Measurements from ENCODE around the gene DIPK1C. TPM values are rescaled to one million over a fixed set of nuclear protein-coding genes. Genes with fewer than 3 reads are reported as not detected.

The DIPK1C gene
- polyA plus RNA-seq, 2 of the 4 experiments (the other 2 are of a cell fraction) = not detected

DNA sequence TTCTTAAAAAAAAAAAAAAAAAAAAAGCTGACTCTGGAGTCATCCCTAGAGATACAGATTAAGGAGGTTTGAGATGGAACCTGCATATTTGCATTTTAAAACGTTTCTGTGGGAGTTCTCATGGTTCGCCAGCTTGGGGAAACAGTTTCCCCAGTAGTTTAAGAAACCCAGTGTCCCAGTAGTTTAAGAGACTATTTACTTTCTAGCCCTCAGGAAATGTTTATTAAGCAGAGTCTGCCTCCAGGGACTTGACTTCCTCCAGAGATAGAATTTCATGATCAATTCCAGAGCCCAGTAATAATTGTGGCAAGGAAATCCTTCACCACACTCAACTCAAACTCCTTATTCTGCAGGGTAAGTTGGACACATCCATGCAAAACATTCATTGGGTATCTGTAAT lies 39.1 kb downstream of the DIPK1C start (continued):
- TF ChIP-seq, protein P1, sequence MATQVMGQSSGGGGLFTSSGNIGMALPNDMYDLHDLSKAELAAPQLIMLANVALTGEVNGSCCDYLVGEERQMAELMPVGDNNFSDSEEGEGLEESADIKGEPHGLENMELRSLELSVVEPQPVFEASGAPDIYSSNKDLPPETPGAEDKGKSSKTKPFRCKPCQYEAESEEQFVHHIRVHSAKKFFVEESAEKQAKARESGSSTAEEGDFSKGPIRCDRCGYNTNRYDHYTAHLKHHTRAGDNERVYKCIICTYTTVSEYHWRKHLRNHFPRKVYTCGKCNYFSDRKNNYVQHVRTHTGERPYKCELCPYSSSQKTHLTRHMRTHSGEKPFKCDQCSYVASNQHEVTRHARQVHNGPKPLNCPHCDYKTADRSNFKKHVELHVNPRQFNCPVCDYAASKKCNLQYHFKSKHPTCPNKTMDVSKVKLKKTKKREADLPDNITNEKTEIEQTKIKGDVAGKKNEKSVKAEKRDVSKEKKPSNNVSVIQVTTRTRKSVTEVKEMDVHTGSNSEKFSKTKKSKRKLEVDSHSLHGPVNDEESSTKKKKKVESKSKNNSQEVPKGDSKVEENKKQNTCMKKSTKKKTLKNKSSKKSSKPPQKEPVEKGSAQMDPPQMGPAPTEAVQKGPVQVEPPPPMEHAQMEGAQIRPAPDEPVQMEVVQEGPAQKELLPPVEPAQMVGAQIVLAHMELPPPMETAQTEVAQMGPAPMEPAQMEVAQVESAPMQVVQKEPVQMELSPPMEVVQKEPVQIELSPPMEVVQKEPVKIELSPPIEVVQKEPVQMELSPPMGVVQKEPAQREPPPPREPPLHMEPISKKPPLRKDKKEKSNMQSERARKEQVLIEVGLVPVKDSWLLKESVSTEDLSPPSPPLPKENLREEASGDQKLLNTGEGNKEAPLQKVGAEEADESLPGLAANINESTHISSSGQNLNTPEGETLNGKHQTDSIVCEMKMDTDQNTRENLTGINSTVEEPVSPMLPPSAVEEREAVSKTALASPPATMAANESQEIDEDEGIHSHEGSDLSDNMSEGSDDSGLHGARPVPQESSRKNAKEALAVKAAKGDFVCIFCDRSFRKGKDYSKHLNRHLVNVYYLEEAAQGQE (IDR thresholded peaks at IDR 0.05) = no peak
- TF ChIP-seq ZNF302 (CRISPR knock-in tag; IDR thresholded peaks at IDR 0.05) (no peak), RARB (CRISPR knock-in tag; IDR thresholded peaks at IDR 0.05) (no peak)
- TF ChIP-seq, protein P2, sequence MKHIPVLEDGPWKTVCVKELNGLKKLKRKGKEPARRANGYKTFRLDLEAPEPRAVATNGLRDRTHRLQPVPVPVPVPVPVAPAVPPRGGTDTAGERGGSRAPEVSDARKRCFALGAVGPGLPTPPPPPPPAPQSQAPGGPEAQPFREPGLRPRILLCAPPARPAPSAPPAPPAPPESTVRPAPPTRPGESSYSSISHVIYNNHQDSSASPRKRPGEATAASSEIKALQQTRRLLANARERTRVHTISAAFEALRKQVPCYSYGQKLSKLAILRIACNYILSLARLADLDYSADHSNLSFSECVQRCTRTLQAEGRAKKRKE (CRISPR knock-in tag; IDR thresholded peaks at IDR 0.05; ENCODE audit: low read depth) = no peak

GRCh38 chr18:74416124-74416523 lies 41.0 kb downstream of the DIPK1C start:
- ChIA-PET POLR2A (no interaction called here), CTCF (no interaction called here)
- H3K9me3 ChIP-seq = no peaks in the 10 kb centered on the region
- DNase-seq (ENCODE audit: low read depth in 1 of 2, low spot score in 1 of 2) (no peak), FAIRE-seq (no peak), ATAC-seq (no peak)
- TF ChIP-seq, protein P3, sequence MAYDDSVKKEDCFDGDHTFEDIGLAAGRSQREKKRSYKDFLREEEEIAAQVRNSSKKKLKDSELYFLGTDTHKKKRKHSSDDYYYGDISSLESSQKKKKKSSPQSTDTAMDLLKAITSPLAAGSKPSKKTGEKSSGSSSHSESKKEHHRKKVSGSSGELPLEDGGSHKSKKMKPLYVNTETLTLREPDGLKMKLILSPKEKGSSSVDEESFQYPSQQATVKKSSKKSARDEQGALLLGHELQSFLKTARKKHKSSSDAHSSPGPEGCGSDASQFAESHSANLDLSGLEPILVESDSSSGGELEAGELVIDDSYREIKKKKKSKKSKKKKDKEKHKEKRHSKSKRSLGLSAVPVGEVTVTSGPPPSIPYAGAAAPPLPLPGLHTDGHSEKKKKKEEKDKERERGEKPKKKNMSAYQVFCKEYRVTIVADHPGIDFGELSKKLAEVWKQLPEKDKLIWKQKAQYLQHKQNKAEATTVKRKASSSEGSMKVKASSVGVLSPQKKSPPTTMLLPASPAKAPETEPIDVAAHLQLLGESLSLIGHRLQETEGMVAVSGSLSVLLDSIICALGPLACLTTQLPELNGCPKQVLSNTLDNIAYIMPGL (CRISPR knock-in tag; IDR thresholded peaks at IDR 0.05; ENCODE audit: borderline replicate concordance) = no peak
- TF ChIP-seq NPAS2 (CRISPR knock-in tag; IDR thresholded peaks at IDR 0.05; ENCODE audit: borderline replicate concordance) (no peak), TP53 (CRISPR knock-in tag; IDR thresholded peaks at IDR 0.05) (no peak), FOXS1 (CRISPR knock-in tag; IDR thresholded peaks at IDR 0.05) (no peak), GATA3 (IDR thresholded peaks at IDR 0.05; ENCODE audit: borderline replicate concordance) (no peak), ZC3H11A (IDR thresholded peaks at IDR 0.05) (no peak), POLR2A (IDR thresholded peaks at IDR 0.05; ENCODE audit: low read length) (no peak), RAD21 (conservative IDR thresholded peaks at IDR 0.05 in 1 of 2, IDR thresholded peaks at IDR 0.05 in 1 of 2) (no peak), HOXB5 (CRISPR knock-in tag; IDR thresholded peaks at IDR 0.05) (no peak), MYC (IDR thresholded peaks at IDR 0.05; ENCODE audit: borderline replicate concordance, low read length) (no peak), HES2 (IDR thresholded peaks at IDR 0.05) (no peak), E2F6 (IDR thresholded peaks at IDR 0.05; ENCODE audit: borderline replicate concordance, low read depth) (no peak), HOXA7 (CRISPR knock-in tag; IDR thresholded peaks at IDR 0.05) (no peak), FOSB (CRISPR knock-in tag; IDR thresholded peaks at IDR 0.05) (no peak)
- TF ChIP-seq, protein P1 (IDR thresholded peaks at IDR 0.05) = no peak
- no peak overlapping the region for H3K4me3 ChIP-seq
- no peaks in the 10 kb centered on the region for H3K4me1 ChIP-seq
- no peak overlapping the region for H3K27ac ChIP-seq
- WGBS (ENCODE audit: missing lambda C conversion rate) = 44% methylated on average over 6 of the region's 12 CpGs
- no peak overlapping the region for H3K4me2 ChIP-seq
